GM19035 (cell line): Measurements from ENCODE around the gene ZFHX3.

Experiments used
- ATAC-seq: cut with Tn5 transposase; IDR thresholded peaks from one replicate; pipeline ENCODE4 v1.9.1; 2021; ENCODE audit not compliant: unreplicated experiment

Gene ZFHX3

DNA sequence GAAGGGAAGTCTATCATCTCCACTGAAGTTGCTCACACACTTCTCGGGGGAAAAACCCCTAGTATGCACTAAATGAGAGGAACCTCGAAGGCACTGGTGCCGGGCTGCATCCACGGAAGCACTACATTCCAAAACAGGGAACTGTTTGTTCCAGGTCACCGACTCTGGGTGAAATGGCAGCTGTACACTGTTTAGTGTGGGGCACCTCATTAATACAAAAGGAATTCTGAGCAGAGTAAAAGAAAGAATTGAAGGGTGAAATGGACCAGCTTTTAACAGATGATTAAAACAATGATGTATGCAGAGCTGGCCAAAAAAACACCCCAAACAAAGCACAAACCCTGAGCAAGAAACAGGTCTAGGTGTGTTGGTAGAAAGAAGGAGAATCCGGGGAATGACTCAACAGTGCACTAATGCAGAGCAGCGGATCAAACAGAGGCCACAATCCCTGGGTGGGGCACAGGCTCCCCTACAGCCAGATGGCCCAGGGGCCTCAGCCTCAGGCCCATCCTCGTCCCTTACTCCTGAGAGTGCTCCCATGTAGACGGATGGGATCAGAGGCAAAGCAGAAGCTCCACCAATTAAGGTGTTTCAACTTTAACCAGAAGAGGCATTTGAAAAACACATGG is 161.5 kb downstream of the ZFHX3 start:
- no peak for ATAC-seq

DNA sequence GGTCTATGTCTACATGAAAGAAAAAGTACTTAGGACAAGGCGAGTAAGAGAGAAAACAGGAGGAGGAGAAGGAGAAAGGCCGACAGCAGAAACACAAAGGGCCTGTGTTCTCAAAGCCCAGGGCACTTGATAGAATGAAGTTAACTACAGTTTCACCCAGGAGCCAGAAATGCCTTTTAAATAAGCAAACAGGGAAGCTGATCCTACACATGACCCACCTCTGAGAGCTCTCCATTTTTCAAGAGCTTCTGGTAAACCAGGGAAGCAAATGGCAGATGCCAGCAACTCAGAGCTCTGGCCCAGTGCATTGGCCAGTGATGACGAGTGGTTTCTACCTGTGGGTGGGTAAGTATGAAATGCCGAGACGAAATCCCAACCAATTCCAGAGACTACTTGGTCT is 163.4 kb downstream of the ZFHX3 start:
- no peak for ATAC-seq

DNA sequence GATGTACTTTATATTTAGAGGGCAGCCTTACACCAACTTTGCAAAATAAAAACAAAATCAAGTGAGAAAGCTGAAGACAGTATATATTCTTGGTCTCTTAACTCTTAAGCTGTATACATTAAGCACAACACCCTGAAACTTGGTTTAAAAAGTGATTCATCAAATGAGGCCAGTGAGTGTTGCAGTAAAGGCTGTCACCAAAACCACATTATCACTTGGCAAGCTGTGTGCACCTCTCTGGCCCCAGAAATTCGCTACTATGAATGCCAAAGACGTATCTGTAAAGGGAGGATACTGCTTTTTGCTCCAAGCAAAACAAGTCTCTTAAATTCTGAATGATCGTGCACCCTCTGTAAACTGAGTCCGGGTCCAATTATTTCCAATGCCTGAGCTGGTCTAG is 163.9 kb downstream of the ZFHX3 start:
- ATAC-seq, result no peak

DNA sequence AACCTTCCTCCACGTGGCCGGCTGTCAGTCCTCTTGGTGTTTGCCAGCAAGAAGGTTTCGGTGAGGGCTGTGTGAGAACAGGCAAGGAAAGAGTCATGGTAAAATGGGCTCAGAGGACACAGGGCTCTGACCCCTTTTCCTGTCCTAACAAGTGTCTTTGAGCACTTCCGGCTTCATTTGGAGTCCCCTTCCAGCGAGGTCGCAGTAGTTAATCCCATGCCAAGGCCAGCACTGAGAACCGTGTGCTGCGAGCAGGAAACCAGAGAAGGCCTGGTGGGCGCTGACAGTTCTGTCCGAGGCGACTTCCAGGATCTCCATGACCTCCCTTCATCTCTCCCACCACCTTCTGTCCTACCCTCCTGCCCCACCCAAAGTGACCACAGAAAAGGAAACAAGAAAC is 168.1 kb downstream of the ZFHX3 start:
- ATAC-seq, result no peak

DNA sequence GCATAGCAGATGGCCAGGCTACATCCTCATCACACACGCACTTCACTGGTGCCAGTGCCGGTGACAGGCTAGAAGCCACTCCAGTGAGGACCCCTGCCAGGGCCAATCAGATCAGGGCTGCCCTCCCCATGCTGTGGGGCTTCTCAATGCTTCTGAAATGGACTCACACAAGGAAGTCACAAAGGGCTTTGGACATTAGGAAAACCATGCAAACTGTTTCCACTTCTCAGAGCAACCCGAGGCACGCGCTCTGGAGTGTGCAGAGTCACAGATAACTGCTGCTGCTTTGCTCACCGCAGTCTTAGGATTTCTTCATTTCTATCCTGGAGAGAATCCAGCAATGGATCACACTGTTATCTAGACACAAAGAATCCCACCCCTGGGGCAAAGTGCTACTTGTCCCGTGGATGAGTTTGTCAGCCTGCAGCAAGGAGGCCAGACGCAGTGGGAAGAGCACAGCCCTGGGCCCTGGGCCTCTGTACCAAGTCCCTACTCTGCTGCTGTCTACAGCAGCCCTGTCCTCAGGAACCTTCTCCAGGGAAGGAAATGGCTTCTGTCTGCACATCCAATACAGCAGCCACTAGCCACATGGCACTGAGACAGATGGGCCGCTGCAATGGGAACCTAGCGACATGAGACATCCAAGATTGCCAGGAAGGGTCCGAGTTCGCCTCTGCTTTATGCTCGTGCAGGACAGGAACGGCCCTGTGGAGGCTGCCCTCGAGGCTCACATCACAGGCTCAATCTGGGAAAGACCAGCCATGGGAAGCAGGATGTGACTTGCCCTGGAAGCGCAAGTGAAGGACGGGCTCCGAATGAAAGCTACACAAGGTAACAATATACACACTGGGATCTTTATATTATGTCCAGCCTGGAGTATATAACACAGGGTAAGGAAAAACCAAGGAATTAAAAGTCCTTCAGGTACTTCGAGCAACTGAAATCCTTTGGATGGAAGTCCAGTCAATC is 169.3 kb downstream of the ZFHX3 start:
- no peak for ATAC-seq

DNA sequence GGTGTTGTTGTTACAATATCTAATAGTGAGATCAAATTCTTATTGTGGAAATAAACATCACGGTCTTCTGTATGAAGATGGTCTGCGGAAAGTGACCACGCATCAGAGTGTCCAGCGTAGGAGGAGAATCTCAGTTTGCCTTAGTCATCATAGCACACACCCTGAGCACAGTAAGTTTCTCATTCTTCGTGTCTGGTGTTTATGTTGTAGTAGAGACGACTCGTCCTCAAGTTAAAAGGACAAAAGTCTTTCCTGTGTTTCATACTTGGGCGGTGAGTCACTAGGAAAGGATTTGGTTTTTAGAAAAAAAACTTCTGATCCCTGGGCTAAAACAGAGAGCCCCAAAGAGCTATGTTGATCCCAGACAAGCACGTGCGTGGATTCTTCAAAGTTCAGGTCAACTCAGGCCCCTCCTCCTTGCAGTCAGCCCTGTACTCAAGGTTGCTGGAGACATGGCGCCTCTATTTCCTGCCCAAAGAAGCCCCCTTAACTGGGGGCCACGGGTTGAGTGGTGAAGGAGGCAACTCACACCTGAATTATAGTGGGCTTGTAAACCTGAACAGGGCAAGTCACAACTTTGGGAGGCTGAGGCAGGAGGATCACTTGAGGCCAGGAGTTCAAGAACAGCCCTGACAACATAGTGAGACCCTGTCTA is 170.4 kb downstream of the ZFHX3 start:
- no peak for ATAC-seq

DNA sequence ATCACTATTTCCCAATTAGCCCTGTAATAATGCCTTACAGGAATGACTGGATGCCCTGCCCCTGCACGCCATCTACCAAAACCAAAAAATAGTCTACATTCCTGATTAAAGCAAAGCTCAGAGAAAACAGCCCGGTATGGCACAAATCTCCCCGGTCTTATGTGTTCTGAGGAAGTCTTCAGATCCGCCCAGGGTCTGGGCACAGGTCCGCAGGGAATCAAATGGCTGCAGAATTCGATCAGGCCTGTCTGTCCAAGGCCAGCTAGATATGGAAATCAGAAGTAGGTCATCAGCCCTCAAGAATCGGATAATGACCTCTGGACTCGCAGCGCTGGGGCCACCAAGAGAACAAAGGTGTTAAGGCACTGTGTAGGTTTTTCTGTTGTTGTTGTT is 171.0 kb downstream of the ZFHX3 start:
- no peak for ATAC-seq

DNA sequence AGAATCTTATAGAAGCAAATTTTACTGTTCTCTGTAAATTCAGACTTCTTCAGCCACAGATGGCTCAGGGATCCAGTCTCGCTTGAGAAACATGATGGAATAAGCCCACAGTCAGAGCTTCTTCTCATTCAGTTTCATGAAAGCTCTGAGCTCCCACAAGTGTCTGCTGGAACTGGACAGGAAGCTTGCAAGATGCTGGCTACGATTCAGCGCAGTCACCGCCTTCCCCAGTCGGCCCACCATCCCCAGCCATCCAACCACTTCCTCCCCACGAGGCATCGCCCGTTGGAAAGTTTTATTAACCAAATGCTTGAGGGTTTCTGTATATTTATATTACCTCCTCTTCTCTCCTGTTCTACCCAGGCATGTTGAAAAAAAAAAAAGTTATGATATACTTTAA is 171.7 kb downstream of the ZFHX3 start:
- no peak for ATAC-seq

DNA sequence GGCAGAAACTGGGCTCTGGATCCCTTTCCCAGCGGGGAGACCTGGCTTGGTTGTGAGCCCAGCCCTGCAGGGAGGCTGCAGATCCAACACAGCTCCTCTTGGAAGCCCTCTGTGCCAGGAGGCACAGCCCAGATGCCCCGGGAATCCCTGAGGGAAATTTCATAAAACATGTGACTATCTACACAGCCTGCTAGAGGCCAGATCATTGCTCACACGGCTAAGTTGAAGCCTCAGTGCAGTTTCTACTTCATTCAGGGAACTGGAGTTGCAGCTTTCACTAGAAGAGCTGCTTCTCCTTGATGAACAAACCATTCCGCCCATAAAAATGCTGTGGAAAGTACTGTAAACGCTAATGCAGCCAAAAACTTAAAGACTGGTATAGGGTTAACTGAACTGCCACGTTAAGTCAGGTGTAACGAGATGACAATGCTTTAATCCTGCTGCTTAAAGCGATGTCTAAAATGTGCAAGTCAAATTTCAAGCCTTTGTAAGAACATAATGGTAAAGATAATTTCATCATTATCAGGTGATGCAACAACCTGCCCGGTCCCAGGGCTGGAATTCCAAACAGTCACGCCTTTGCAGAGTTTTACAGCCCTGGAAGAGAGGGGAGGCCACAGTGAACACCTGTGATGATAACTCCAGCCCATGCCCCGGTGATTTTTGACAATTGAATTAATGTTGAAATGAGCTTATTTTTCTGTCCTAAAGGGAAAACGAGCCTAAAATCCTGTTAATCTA is 172.5 kb downstream of the ZFHX3 start:
- ATAC-seq, result no peak

DNA sequence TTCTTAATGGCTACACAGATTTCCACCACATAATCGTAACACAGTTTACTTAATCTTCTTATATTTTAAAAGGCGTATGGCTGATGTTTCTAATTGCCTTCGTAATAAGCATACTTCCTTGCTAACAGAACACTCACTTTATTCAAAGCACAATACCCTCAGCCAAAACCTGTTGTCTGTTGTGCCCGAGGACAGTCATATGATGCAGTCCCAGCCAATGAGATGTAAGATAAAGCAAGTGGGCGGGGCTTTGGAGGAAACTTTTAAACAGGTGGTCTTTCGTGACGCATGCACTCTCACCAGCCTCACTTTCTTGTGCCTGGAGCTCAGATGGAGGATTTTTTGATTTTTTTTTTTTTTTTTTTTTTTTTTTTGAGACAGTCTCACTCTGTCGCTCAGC is 174.1 kb downstream of the ZFHX3 start:
- ATAC-seq, result no peak

DNA sequence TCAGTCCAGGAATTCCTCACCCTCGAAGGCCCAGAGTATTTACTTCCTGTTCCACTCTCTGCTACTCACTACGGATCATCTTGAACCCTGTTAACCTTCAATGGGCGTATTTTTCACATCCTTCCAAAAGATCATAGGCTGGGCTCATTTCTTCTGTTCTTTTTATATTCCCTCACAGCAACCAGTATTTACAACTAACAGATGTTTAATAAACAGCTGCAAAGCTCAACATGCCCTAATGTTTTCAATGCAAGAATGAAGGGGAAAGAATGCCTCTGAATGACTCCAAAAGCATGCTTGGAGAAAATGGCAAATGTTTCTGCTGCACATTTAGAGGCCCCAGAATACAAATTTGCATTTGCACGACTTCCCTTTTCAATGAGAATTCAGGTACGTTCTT is 174.9 kb downstream of the ZFHX3 start:
- ATAC-seq, result no peak

DNA sequence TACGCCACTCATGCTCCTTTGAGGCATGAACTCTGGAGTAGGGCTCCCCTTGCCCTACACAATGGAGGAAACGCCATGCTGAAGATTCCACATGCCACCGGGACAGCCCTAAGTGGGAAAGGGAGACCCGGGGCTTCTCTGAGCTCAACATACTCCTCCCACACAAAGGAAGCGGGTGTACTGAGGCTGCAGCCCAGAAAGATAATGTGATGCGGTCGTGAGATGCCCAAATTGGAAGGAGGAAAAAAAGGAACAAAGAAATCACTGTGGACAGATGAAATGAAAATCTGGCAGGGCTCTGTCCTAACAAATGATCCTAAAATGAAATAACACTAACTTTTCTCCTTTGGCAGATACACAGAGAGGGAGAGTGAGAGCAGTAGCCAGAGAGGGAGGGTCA is 182.1 kb downstream of the ZFHX3 start:
- no peak for ATAC-seq

DNA sequence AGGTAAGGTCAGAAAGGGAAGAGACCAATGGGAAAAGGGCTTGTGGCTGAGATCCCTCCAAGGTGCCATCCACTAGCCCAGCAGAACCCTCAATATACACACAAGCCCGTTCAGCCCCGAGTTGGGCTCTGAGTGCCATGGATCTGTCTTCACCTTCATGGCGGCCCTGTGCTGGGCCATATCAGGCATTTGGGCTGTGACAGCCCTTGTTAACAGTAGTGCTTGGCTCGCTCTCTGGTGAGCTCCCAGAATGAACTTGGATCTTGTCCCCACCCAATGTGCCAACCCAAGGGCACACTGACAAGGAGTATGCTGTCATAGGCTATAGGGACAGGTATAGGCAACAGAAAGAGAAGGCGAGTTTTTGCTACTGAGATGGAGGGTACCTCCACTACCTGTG is 182.7 kb downstream of the ZFHX3 start:
- ATAC-seq, result no peak

DNA sequence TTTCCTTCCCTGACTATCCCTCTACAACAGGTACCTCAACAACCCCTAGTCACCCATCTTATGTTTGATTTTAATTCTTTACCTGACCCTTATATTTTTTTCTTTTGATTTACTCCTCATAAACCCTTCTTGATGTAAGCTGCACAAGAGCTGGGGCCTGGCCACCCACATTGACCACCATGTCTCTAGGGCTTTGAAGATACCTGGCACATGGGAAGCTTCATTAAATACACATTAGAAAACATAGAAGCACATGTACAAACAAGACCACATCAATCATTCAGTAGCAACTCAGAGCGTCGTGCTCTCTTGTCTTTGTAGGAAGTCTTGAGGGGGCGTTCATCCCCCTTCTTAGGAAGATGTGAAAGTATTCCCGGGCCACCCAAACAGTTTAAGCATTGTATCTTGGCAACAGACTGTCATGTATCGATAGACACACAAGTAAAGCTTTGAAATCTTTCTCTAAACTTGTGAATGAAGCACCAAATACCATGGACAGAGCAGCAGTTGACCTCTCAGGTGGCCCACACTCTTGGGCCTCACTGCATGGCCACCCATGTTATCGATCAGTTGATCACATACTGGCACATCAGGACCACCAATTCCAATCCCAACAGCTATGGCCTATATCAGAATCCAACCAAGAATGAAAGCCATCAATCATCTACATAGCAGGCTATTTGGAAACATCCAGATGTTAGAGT is 183.6 kb downstream of the ZFHX3 start:
- ATAC-seq, result no peak

DNA sequence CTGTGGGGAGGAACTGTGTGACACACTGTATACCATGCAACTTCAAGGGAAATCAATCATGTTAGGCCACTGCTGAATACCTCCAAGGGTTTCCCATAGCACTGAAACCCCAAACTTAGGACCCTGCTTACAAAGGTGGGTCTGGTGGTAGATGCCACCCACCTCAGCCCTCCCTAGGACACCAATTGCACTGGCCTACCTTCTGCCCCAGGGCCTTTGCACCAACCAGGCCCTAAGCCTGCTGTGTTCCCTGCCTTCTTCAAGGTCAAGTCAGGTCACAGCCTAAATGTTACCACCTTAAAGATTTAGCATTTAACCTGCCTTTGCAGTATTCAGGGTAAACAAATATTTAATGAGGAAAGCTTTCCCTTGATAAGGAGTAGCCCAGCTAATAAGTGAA is 185.8 kb downstream of the ZFHX3 start:
- ATAC-seq, result no peak

DNA sequence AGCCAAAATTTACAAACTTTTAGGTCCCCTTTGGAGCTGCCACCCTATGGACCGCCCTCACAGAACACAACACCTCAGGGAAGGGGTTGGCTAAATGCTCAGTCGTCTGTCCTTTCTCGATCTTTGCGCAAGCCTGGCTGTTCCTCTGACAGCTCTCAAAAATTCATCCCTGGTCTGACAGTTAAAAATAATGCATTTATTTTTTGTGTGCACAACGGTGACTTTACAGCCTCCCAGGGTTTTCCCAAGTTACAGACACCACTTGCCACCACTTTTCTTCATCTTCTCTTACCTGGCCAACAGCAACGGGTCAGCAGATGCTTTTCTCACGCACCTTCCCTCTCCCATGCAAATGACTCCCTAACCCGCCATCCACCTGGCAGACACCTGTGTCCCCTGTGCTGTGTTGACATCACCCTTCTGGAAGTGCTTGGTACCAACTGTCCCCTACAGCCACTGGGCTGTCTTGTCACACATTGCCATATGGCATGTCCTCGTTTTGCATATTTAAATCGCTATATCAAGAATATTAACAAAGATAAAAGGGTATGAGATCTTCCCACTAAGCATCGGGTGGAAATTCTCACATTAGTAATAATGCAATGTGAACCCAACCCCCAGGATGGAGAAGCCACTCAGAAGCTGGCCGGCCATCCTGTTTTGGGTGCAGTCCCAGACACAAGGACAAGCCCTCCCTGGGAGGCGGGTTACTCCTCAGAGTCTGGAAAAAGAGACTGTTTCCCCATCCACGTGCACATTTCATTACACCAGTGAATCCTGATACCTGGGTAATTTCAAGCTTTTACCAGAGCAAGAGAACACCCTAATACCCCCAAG is 187.0 kb downstream of the ZFHX3 start:
- no peak for ATAC-seq

DNA sequence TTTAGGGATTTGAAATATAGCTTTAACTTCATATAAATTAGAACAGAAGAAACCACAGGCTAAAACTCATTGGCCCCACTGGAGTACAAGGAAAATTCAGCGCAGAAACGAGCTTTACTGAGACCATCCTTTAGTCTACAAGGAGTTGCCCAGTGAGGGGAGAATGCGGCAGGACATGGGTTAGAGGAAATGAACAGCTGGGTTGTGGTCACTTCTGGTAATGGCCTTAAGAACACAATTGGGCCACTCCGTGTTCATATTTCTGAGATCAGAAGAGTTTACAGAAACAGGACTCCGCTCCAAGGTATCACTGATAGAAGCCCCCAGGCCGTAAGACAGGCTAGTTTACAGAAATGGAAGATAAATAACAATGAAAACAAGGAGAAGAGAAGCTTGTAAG is 188.3 kb downstream of the ZFHX3 start:
- ATAC-seq, result no peak

DNA sequence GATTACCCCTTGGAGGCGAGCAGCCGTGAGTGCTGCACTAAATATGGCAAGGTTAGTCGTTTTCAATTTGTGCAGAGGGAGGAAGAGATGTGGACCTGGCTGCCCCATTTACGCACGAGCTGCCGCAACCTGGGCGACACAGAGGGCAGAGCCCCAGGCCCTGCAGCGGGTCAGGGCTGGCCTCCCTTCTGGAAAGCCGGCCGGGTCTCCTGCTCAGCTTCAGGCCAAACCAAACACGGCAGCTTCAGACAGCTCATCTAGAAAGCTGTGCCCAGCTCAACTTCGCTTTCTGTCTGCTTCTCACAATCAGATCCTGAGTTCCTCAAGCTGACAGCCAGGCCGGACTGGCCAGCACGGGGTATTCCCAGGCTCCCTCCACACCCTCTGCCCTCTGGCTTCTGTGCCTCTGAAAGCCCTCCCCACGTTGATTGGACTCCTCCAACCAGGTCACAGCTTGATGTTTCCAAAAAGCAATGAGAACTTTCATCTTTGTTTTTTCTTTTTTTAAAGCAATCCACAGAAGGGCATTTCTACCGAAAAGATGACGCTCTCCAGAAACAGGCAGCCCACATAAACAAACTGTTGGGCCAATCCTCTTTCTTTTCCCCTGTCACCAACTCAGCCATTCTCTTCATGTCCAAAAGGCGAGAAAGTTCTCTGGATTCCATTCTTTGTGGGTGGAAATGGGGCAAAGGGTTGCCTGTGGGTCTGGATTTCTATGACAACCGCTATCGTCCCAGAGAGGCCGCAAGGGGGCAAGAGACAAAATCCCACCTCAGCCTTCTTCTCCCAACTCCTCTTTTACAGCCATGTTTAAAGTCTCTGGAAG is 189.0 kb downstream of the ZFHX3 start:
- ATAC-seq, result no peak
